Cardiac muscle cell (in vitro differentiated cells and primary cell): ENCODE measurements around the gene CFAP73. TPM values are rescaled to one million over a fixed set of nuclear protein-coding genes. Genes with fewer than 3 reads are reported as not detected.

Experiments
- DNase-seq, 2 donors: peaks; one replicate each; pipeline versions ENCODE4 v3.0.0 to v3.0.0-alpha.2; 2010 to 2017; ENCODE audit warnings: low read depth in 1 of 2, low spot score in 1 of 2
- H3K27ac ChIP-seq: fragments of 200-600 bp; sonication (generic); 2 replicates; pipeline ENCODE4 v1.5.1; 2016
- H3K27me3 ChIP-seq: fragments of 200-600 bp; sonication (generic); 2 replicates; pipeline ENCODE4 v1.6.0; 2016; ENCODE audit warnings: control low read depth
- H3K36me3 ChIP-seq: fragments of 200-600 bp; sonication (generic); 2 replicates; pipeline ENCODE4 v1.5.1; 2016; ENCODE audit warnings: control low read depth
- H3K4me1 ChIP-seq: fragments of 200-600 bp; sonication (generic); 2 replicates; pipeline ENCODE4 v1.8.1; 2017; ENCODE audit warnings: low read depth, mild to moderate bottlenecking, mixed run types
- H3K4me3 ChIP-seq: fragments of 200-600 bp; sonication (generic); 2 replicates; pipeline ENCODE4 v1.5.1; 2016; ENCODE audit warnings: mild to moderate bottlenecking
- H3K9me3 ChIP-seq: fragments of 200-600 bp; sonication (generic); 2 replicates; pipeline ENCODE4 v1.5.1; 2017; ENCODE audit warnings: low read depth, mild to moderate bottlenecking, control low read depth
- CTCF ChIP-seq: IDR thresholded peaks from 2 replicates; pipeline ENCODE4 v1.5.1; 2012; ENCODE audit warnings: low read depth, mild to moderate bottlenecking, low read length
- polyA plus RNA-seq: library from polyadenylated mRNA; unstranded; fragments of >200 nt; fragmentation: Nextera tagmentation; extraction: Ambion mirVana; gene quantifications from 2 replicates; pipeline ENCODE4 v1.2.1, GENCODE V29; 2016
- total RNA-seq: library from RNA; depleted of rRNA; stranded (reverse); fragments of >200 nt; gene quantifications from 2 replicates; pipeline ENCODE4 v1.2.3, GENCODE V29; 2016

Gene CFAP73
- total and polyA plus RNA-seq, 2 experiments from 2014 or later: not detected

- no peak overlapping the region for H3K4me3 ChIP-seq
- H3K36me3 ChIP-seq: no peaks in the 10 kb centered on the region
- H3K9me3 ChIP-seq: no peaks in the 10 kb centered on the region
- no peak for DNase-seq
- no peak for TF ChIP-seq CTCF
- H3K27me3 ChIP-seq: no peaks in the 10 kb centered on the region
- no peaks in the 10 kb centered on the region for H3K4me1 ChIP-seq
- peak overlapping the region; percentile 62 for H3K27ac ChIP-seq
Observed at GRCh38 chr12:113195598-113195997, 46.1 kb downstream of the CFAP73 start.

GRCh38 chr12:113196582-113196981 is 47.1 kb downstream of the CFAP73 start:
- Histone ChIP-seq H3K27ac (no peak overlapping the region), H3K9me3 (no peaks in the 10 kb centered on the region), H3K36me3 (no peaks in the 10 kb centered on the region), H3K4me1 (no peaks in the 10 kb centered on the region), H3K27me3 (no peaks in the 10 kb centered on the region), H3K4me3 (no peak overlapping the region)
- no peak for TF ChIP-seq CTCF
- no peak for DNase-seq

- H3K4me3 ChIP-seq: no peak overlapping the region
Observed at GRCh38 chr12:113196990-113197389, 47.5 kb downstream of the CFAP73 start.

GRCh38 chr12:113197518-113198077 is 48.1 kb downstream of the CFAP73 start:
- H3K4me1 ChIP-seq: no peaks in the 10 kb centered on the region
- H3K27me3 ChIP-seq: no peaks in the 10 kb centered on the region
- no peak overlapping the region for H3K4me3 ChIP-seq
- no peaks in the 10 kb centered on the region for H3K9me3 ChIP-seq
- TF ChIP-seq CTCF: no peak
- no peaks in the 10 kb centered on the region for H3K36me3 ChIP-seq
- no peak overlapping the region for H3K27ac ChIP-seq
- no peak for DNase-seq

More at GRCh38 chr12:113196990-113197389, 47.5 kb downstream of the CFAP73 start:
- no peaks in the 10 kb centered on the region for H3K36me3 ChIP-seq
- H3K4me1 ChIP-seq: no peaks in the 10 kb centered on the region
- H3K9me3 ChIP-seq: no peaks in the 10 kb centered on the region
- DNase-seq: peak; percentile 61 to 88
- H3K27ac ChIP-seq: no peak overlapping the region
- peak; percentile 84 for TF ChIP-seq CTCF
- no peaks in the 10 kb centered on the region for H3K27me3 ChIP-seq

GRCh38 chr12:113198296-113198695 is 48.8 kb downstream of the CFAP73 start:
- DNase-seq: no peak
- no peak for TF ChIP-seq CTCF

More at GRCh38 chr12:113198296-113198695, 48.8 kb downstream of the CFAP73 start:
- H3K36me3 ChIP-seq: no peaks in the 10 kb centered on the region
- H3K27ac ChIP-seq: no peak overlapping the region
- no peak overlapping the region for H3K4me3 ChIP-seq
- no peaks in the 10 kb centered on the region for H3K27me3 ChIP-seq
- H3K4me1 ChIP-seq: no peaks in the 10 kb centered on the region
- H3K9me3 ChIP-seq: no peaks in the 10 kb centered on the region
